Activated T-cell treated with anti-CD3 and anti-CD28 coated beads, Interleukin-2, amount 50 U/mL, for 48 hours (primary cell): ENCODE measurements around the gene PKD2L2.
"Not testable (repeated sequence)": the region's sequence is repeated elsewhere in the genome, so short reads cannot be mapped to it uniquely, and the experiment has no call there.

Source experiments
- DNase-seq, 2 experiments: peaks; one replicate each; pipeline ENCODE4 v3.0.0-alpha.2; 2020

PKD2L2 gene

DNA sequence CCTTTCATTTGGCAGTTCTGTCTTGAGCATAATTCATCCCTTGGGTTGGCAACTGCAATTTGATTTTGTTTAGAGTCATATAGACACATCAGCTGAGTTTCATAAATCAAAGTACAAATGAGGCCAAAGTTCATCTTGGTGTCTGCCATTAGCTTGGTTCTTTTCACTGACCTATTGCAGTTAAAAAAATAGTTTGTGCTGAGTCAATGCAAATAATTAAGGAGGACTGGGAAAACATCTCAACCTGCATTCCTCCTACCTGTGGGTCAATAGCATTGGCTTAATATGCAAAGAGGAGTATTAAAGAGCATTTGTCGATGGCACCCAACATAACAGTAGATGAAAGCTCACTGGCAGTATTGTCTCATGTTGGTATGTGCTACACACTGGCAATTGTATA is 1.6 kb downstream of the PKD2L2 start:
- no peak for DNase-seq

DNA sequence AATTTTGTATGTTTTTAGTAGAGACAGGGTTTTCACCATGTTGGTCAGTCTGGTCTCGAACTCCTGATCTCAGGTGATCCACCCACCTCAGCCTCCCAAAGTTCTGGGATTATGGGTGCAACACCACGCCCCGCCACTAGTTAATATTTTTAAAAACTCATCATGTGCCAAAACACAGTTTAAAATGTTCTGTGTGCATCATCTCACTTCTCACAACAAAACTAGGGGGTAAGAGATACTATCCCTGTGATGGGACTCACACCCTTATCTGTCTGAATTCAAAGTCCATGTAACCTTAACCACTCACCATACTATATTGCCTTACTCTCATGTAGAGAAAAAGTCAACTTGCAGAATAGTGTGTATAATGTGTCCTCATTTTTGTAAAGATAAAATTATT is 2.6 kb downstream of the PKD2L2 start:
- peak in 1 of 2 experiments; percentile 20 for DNase-seq

DNA sequence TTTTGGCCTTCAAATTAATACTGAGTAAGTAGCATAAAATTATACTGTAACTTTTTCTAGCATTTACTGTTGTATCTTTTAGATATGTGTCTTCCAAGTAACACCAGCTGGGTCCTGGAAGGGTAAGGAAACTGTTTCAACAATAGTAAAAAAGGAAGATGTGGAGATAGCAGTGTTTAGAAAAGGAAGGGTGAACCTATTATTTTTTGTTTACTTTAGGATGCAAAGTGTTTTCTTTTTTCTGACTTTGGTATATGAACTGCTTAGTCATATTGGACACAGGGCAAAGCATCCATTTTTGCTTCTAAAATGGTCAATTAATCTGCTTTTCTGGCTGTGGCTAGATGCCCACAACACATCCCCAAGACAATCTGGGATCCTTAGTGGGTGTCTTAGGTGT is 5.3 kb downstream of the PKD2L2 start:
- DNase-seq, result no peak

DNA sequence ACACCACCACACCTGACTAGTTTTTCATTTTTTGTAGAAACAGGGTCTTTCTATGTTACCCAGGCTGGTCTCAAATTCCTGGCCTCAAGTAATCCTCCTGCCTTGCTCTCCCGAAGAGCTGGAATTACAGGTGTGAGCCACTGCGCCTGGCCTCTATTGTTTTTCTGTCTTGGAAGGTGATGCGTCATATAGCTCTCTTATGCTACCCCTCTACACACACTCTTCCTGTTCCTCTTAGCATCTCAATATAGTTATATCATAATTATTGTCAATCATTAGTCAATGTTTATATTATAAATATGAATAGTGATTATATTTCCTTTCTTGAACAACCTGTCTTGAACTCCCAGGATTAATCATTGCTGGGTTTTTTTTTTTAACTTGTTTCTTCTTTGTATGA is 7.3 kb downstream of the PKD2L2 start:
- no peak for DNase-seq

DNA sequence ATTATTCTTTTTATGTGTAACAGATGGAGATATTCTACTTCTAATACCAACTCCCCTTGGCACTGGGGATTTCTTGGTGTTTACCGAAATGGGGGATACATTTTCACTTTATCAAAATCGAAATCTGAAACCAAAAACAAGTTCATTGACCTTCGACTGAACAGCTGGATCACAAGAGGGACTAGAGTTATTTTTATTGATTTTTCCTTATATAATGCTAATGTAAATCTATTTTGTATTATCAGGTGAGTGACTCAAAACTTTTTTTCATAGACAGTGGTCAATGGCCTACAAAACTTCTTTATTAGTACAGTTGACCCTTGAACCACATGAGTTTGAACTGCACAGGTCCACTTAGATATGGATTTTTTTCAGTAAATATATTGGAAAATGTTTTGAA is 10.2 kb downstream of the PKD2L2 start:
- no peak for DNase-seq

DNA sequence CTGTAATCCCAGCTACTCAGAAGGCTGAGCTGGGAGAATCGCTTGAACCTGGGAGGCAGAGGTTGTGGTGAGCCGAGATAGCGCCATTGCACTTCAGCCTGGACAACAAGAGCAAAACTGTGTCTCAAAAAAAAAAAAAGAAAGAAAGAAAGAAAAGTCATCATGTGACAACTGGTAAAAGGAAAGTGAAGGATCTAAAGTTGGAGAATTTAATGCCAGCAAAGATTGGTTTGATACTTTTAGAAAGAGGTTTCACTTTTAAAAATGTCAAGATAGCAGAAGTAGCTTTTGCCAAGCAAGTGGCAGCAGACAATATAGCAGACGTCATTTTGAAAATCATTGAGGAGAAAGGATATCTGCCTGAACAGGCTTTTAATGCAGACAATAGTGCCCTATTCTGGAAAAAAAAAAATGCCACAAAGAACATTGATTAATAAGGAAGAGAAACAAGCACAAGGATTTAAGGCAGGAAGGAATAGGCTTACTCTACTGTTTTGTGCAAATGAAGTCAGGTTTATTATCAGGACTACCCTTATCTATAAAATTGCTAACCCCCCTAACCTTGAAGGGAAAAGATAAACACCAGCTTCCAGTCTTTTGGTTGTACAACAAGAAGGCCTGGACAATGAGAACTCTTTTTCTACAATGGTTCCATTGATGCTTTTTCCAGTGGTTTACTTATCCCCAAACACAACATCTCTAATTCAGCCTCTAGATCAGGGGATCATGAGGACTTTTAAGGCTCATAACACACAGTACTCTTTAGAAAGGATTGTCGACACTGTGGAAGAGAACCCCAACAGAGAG is 12.0 kb downstream of the PKD2L2 start:
- DNase-seq, result no peak

DNA sequence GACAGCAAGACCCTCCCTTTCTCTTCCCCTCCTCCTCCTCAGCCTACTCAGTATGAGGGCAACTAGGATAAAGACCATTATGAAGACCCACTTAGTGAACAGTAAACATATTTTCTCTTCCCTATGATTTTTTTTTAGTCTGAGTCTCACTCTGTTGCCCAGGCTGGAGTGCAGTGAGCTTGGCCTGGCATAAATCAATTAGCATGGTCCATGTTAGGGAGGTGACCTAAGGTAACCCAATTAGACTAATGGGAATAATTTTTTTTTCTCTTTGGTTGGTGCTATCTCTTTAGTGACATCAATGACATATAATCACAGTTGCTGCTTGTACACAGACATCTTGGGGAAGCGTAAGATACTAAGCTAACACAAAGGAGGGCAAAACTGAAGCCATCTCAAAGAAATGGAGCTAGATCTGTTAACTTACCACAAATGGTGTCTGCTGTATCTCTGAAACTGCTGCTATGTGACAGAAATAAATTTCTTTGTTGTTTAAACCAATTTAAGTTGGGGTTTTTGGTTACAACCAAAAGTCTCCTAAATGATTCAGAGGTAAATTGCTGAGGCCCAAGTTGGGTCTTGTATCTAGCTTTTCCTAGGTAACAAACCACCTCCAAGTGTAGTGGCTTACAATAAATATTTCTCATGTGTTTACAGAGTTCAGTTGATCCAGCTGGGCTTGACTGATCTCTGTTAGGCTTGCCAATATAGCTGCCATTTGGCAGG is 13.3 kb downstream of the PKD2L2 start:
- no peak for DNase-seq

DNA sequence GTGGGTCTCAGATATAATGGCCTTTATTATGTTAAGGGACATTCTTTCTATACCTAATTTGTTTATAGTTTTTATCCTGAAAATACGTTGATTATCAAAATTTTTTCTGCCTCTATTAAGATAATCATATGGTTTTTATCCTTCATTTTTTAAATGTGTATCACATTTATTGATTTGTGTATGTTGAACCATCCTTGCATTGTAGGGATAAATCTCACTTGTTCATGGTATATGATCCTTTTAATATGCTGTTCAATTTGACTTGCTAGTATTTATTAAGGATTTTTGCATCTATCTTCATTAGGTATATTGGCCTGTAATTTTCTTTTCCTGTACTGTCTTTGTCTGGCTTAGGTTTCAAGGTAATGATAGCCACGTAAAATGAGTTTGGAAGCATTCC is 25.5 kb downstream of the PKD2L2 start:
- no peak for DNase-seq

DNA sequence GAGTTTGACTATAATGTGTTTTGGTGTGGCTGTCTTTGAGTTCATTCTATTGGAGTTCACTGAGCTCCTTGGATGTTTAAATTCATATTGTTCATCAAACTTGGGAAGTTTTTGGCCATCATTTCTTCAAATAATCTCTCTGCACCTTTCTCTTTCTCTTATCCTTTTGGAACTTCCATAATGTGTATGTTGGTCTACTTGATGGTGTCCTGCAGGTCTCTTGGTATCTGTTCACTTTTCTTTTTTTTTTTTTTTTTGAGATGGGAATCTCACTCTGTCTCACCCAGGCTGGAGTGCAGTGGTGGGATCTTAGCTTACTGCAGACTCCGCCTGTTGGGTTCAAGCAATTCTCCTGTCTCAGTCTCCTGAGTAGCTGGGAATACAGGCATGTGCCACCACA is 27.7 kb downstream of the PKD2L2 start:
- DNase-seq, result no peak

DNA sequence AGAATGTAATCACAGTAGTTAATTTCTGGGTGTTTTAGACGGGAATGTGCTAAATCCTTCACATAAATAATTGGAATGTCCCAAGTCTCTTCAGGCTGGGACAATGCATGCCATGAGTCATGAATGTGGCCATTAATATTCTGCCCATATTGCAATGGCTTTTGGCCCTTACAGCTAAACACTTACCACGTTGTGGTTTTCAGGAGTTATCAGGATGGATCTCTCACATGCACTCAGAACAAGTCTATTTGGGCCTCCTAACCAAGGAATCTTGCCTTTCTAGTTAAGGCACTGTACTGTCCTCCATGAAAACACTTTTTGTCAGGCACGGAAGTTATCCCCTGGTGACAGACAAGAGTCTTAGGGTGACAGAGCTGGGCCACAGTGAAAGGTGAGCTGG is 32.7 kb downstream of the PKD2L2 start:
- DNase-seq, result no peak

DNA sequence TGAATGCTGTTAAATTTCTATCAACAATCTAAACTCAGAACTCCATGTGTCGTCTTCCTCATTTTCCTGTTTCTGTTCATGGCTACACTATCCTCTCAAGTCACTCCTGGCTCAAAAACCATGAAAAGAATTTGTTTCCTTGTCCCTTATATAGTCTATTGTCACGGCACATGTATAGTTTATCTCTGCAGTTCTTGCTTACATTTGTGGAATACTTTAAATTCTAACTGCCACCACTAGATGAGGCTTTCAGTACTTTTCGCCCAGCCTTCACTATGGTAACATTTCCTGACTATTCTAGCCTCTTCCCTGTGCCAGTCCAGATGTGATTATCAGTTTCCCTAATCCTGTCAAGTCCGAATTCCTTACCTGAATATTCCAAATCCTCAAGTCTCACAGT is 34.6 kb downstream of the PKD2L2 start:
- no peak for DNase-seq

DNA sequence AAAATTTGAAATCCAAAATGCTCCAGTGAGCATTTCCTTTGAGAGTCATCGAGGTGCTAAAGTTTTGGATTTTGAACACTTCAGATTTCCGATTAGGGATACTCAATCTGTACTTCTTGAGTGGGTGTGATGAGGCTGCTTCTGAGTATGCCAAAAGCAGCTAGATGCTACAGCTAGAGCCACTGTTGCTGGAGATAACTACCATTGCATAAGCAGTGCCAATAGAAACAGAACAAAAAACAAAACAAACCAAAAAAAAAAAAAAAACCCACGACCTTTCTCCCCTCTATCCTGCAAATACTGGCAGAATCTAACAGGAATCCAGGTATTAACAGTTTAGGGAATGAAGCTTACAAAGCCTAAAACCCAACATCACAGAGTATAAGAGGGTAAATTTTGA is 43.5 kb downstream of the PKD2L2 start:
- DNase-seq, result no peak

DNA sequence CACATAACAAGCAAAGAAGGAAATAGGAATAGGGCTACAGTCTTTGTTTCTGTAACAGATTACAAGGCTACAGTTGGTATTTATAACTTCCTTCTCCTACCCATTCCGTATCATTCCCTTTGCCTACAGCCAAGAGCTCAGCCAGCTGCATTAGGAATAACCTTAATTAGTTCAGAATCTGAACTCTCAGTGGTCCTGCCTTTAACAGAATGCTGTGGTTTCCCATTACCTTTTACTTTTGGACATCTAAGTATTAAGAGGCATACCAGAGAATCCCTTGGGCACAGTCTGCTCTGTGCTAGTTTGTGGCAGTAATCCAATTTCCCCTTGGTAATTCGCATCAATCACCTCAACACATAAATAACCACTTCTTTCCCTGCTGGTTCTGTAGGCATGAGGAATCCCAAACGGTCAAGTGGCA is 44.2 kb downstream of the PKD2L2 start:
- DNase-seq, result no peak

DNA sequence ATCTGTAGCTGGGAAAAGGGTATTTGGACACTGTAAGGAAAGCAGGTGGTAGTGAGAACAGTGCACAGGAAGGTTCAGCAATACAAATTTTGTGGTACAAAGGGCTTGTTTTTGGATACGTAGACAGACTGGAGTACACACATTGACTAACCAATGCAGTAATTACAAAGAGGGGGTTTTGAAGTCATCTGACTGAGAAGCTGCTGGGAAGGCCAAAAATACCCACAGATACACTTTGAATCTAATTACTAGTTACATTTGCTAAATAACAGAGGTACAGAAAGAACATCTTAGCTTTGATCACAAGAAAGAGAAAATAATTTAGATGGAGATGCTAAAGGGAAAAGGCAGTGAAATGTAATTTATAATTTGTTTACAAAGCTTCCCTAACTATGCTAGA is 45.9 kb downstream of the PKD2L2 start:
- DNase-seq, result no peak

DNA sequence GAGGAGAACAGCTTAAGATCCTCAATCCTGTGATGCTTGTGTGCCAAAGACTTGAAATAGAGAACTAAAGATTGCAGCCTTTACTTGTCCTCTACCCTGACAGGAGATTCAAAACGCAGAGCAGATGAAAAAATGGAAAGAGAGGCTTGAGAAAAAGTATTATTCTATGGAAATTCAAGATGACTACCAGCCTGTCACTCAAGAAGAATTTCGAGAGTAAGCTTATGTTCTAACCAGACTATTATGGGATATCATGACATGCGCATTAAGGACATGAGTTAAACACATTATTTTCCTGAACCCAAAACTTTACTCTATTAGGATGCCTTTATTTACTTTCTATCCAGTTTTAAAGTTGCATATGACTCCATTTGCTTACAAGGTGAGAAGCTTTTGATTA is 46.4 kb downstream of the PKD2L2 start:
- no peak for DNase-seq

DNA sequence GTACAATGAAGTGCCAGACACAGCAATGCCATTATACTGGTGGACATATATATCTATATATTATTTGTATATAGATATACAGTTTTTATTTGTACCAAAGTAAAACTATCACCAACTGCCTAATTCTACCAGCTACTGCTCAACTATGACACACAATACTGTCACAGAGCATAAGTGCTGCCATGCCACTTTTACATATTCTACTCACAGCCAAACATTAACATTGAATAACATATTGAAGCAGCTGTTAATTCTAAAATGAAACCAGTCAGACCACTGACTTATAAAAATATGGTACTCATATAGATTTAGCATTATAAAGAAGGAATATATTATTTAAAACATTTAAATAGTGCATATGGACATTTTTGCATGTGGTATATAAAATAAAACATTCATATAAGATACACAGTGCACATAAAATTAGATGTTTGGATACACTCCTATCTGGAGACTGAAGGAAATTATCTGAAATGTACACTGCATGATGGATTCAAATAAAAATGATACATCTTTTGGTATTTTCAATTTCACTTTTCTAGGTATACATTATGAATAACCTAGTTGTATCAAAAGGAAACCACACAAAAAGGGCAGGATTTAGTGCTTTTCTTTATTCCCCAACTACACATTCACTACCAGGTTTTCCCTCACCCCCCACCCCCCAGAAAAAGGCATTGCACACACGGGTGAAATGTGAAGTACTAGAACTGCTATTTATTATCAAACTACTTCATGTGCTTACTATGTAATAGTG is 48.9 kb downstream of the PKD2L2 start:
- DNase-seq, result peak in 1 of 2 experiments; percentile 40

DNA sequence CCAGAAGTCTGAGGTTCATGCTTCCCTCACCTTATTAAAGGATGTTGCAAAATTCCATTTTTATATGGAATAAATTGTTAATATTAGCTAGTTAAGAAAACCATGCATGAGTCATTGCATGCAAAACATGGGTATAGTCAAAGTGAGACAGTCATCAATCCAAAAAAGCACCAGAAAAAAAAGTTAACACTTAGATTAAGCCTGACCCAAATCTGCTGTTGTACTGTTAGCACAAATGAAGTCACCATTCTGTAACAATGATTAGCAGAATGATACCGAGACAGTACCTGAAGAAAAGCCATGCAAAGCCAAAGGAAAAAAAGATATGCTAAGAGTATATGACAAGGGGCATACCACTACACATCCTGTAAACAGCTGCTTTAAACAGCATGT is 49.5 kb downstream of the PKD2L2 start:
- no peak for DNase-seq

DNA sequence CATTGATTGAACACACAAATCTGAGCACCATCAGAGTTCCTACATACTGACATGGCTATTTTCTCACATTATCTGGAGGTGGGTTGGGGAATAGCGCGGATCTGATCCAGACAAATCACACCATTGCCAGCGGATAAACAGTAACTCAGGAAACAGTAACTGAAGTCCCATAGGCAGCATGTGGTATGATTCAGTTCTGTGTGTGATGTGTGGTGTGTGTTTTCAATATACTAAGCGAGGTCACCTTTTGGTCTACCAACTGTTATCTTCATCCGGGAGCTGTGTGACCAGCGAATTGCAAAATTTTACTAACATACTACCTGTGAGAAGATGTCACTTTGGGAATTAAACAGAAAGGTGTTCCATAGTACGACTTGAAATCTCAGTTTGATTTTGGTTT is 50.1 kb downstream of the PKD2L2 start:
- no peak for DNase-seq

DNA sequence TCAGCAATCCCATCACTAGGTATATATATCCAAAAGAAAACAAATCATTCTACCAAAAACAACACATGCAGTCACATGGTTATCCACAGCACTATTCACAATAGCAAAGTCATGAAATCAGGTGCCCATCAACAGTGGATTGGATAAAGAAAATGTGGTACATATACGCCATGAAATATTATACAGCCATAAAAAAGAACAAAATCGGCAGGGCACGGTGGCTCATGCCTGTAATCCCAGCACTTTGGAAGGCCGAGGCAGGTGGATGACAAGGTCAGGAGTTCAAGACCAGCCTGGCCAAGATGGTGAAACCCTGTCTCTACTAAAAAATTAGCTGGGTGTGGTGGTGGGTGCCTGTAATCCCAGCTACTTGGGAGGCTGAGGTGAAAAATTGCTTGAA is 55.0 kb downstream of the PKD2L2 start:
- not testable (repeated sequence) for DNase-seq

DNA sequence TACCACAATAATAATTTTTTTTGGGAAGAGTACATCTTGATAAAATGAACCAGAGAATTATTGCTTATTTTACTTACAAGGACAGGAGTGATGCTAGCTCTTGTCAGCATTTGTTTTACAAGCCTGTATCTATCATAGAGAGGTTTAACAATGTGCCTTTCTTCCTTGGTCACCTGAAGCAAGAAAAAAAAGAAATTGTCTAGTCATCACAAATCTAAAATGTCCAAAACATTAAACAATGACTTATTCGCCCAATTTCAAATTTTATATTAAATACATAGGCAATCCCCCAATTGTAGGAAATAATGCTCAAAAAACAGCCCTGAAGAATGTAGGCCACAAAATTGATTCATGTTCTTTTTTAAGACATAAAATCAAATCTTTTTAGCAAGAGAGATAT is 56.6 kb downstream of the PKD2L2 start:
- no peak for DNase-seq

DNA sequence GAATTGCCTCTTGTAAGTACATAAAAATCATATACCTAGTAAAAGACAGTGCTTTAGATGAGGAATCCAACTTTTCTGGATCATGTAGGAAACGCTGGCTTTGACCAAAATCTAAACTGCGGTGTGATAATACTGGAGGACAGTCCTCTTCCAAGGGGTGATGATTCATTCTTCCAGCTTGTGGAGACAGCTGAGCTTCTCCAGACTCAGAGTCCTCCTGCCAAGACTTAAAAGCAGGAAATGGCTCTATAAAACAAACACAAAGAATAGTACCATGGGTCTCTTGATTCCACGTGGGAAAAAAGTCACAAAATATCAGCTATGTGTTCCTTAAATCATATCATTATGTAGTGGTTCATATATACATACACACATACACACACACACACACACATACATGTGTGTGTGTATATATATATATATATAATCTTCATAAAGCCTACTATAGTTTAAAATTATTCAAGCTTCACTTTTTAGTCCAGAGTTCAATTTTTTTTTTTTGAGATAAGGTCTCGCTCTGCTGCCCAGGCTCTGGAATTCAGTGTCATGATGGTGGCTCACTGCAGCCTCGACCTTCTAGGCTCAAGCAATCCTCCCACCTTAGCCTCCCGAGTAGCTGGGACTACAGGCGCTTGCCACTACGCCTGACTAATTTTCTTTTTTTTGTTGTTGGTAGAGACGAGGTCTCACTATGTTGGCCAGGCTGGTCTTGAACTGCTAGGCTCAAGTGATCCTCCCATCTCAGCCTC is 65.0 kb downstream of the PKD2L2 start:
- no peak for DNase-seq

DNA sequence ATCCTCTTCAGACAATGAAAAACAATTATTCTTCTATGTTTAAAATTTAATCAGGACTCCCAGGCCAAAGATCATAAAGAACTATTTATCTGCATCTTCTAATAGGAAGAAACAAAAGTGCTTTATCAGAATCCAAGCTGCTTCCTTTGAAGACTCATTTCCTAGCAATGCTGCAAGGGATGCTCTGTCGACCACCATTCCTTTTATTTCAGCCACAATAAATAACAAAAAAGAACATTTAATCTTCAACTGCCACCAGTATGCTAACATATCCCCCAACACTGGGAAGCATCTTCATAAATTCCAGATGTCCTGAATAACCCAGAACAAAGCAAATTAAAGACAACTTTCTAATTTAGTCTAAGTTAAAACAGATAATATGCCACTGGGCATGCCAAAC is 68.7 kb downstream of the PKD2L2 start:
- no peak for DNase-seq

DNA sequence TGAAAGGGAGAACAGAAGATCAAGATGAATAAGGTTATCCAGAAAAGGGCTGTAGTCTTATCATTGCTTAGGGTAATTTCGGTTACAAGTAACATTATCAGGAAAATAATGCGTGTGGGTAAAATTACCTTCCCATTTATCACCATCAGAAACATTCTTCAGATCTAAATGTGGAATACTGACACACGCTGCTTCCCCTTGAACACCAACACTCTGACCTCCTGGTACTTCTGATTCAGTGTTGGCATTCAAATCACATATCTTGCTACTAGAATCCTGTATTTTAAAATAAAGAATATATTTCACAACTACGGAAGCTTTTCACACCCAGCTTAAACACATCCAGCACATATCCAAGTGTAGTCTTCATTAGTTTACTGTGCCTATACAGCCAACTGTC is 70.2 kb downstream of the PKD2L2 start:
- DNase-seq, result no peak
